Uterus (tissue), 2 donors: Measurements from ENCODE around the gene EFHC1.

Experiments used
- POLR2A ChIP-seq, 2 donors: fragments of 450-650 bp; IDR thresholded peaks; one replicate each; pipeline ENCODE4 v1.6.1; 2016; ENCODE audit warnings: antibody characterized with exemption in 2 of 2, mild to moderate bottlenecking in 1 of 2, moderate library complexity in 1 of 2
- TF ChIP-seq, protein P1 (sequence below), 4 experiments: fragments of 200-600 bp in 2 of 4; fragments of 450-650 bp in 2 of 4; sonication (generic) in 2 of 4; IDR thresholded peaks; one replicate each; pipeline ENCODE4 v1.5.1; 2016 to 2019; ENCODE audit warnings: antibody characterized with exemption in 4 of 4, mild to moderate bottlenecking in 2 of 4, moderate library complexity in 1 of 4

GRCh38 chr6:52529311-52529710 lies 109.2 kb downstream of the EFHC1 start:
- TF ChIP-seq, protein P1, sequence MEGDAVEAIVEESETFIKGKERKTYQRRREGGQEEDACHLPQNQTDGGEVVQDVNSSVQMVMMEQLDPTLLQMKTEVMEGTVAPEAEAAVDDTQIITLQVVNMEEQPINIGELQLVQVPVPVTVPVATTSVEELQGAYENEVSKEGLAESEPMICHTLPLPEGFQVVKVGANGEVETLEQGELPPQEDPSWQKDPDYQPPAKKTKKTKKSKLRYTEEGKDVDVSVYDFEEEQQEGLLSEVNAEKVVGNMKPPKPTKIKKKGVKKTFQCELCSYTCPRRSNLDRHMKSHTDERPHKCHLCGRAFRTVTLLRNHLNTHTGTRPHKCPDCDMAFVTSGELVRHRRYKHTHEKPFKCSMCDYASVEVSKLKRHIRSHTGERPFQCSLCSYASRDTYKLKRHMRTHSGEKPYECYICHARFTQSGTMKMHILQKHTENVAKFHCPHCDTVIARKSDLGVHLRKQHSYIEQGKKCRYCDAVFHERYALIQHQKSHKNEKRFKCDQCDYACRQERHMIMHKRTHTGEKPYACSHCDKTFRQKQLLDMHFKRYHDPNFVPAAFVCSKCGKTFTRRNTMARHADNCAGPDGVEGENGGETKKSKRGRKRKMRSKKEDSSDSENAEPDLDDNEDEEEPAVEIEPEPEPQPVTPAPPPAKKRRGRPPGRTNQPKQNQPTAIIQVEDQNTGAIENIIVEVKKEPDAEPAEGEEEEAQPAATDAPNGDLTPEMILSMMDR (IDR thresholded peaks at IDR 0.05): no peak
- TF ChIP-seq POLR2A (IDR thresholded peaks at IDR 0.05): no peak
